Type B pancreatic cell (in vitro differentiated cells): ENCODE measurements around the gene KIF21A. TPM values are rescaled to one million over a fixed set of nuclear protein-coding genes. Genes with fewer than 3 reads are reported as not detected.

ENCODE experiments used
- DNase-seq: peaks from one replicate; pipeline ENCODE4 v3.0.0; 2021; ENCODE audit warnings: mixed read lengths; ENCODE audit not compliant: unreplicated experiment; ENCODE audit errors: extremely low spot score
- H3K27ac Mint-ChIP-seq: 2 replicates; pipeline ENCODE4 v1.8.0; 2021; ENCODE audit warnings: mild to moderate bottlenecking, mixed read lengths
- H3K27me3 Mint-ChIP-seq: 2 replicates; pipeline ENCODE4 v1.8.0; 2021; ENCODE audit warnings: mixed read lengths
- H3K36me3 Mint-ChIP-seq: 2 replicates; pipeline ENCODE4 v1.8.0; 2021; ENCODE audit warnings: mixed read lengths
- H3K4me1 Mint-ChIP-seq: one replicate; pipeline ENCODE4 v1.8.0; 2021; ENCODE audit warnings: mixed read lengths; ENCODE audit not compliant: unreplicated experiment
- H3K4me3 Mint-ChIP-seq: 2 replicates; pipeline ENCODE4 v1.8.0; 2021; ENCODE audit warnings: mild to moderate bottlenecking, mixed read lengths
- H3K9me3 Mint-ChIP-seq: 2 replicates; pipeline ENCODE4 v1.8.0; 2021; ENCODE audit warnings: mixed read lengths
- CTCF ChIP-seq: fragments of 200-600 bp; sonication (generic); conservative IDR thresholded peaks from 2 replicates; pipeline ENCODE4 v1.5.0; 2021; ENCODE audit warnings: antibody characterized with exemption, mild to moderate bottlenecking
- total RNA-seq: library from RNA; stranded (reverse); gene quantifications from 2 replicates; pipeline ENCODE4 v1.2.1, GENCODE V29; 2021; ENCODE audit warnings: low replicate concordance

The KIF21A gene
- total RNA-seq, 1 donor from 2014 or later, result 25.7 TPM

GRCh38 chr12:39451977-39452376, 9.1 kb upstream of the KIF21A start:
- Mint-ChIP-seq H3K36me3 (no peaks in the 10 kb centered on the region), H3K9me3 (no peaks in the 10 kb centered on the region), H3K27me3 (no peaks in the 10 kb centered on the region), H3K4me1 (no peaks in the 10 kb centered on the region), H3K27ac (no peak overlapping the region), H3K4me3 (no peak overlapping the region)
- DNase-seq, result no peak
- no peak for TF ChIP-seq CTCF

- no peak for TF ChIP-seq CTCF
- no peaks in the 10 kb centered on the region for H3K9me3 Mint-ChIP-seq
These were observed 5.1 kb upstream of the KIF21A start for GRCh38 chr12:39448038-39448437.

GRCh38 chr12:39443929-39444209, 949 bp upstream of the KIF21A start:
- Mint-ChIP-seq H3K4me1 (peaks cover 14% of the 10 kb centered on the region), H3K27me3 (peaks cover 4% of the 10 kb centered on the region), H3K27ac (peak overlapping the region; percentile 76), H3K36me3 (no peaks in the 10 kb centered on the region), H3K4me3 (peak overlapping the region; percentile 84), H3K9me3 (no peaks in the 10 kb centered on the region)
- DNase-seq, result no peak
- no peak for TF ChIP-seq CTCF

More at GRCh38 chr12:39448038-39448437, 5.1 kb upstream of the KIF21A start:
- H3K36me3 Mint-ChIP-seq, result no peaks in the 10 kb centered on the region
- no peaks in the 10 kb centered on the region for H3K4me1 Mint-ChIP-seq
- no peak overlapping the region for H3K27ac Mint-ChIP-seq
- no peak overlapping the region for H3K4me3 Mint-ChIP-seq
- no peak for DNase-seq
- no peaks in the 10 kb centered on the region for H3K27me3 Mint-ChIP-seq

GRCh38 chr12:39442831-39443080, 164 bp downstream of the KIF21A start:
- peak overlapping the region; percentile 98 for H3K4me3 Mint-ChIP-seq
- H3K36me3 Mint-ChIP-seq, result no peaks in the 10 kb centered on the region
- H3K27ac Mint-ChIP-seq, result peak overlapping the region; percentile 94
- peaks cover 4% of the 10 kb centered on the region for H3K27me3 Mint-ChIP-seq
- no peak for DNase-seq
- peaks cover 14% of the 10 kb centered on the region for H3K4me1 Mint-ChIP-seq
- no peaks in the 10 kb centered on the region for H3K9me3 Mint-ChIP-seq
- TF ChIP-seq CTCF, result no peak

- Mint-ChIP-seq H3K9me3 (no peaks in the 10 kb centered on the region), H3K27ac (peak overlapping the region; percentile 94), H3K36me3 (no peaks in the 10 kb centered on the region), H3K27me3 (peaks cover 4% of the 10 kb centered on the region), H3K4me1 (peaks cover 14% of the 10 kb centered on the region), H3K4me3 (peak overlapping the region; percentile 98)
- TF ChIP-seq CTCF, result no peak
- peak; percentile 73 for DNase-seq
These were observed 723 bp downstream of the KIF21A start for GRCh38 chr12:39441963-39442830.
